ENCODE results near the gene COQ5.
"Not testable (repeated sequence)": the region's sequence is repeated elsewhere in the genome, so short reads cannot be mapped to it uniquely, and the experiment has no call there.

The COQ5 gene

GRCh38 chr12:120495186-120495730, 33.7 kb downstream of the COQ5 start:
- no peak overlapping the region for H3K27ac ChIP-seq (ENCODE audit: low read length)
- no peaks in the 10 kb centered on the region for H3K27me3 ChIP-seq (ENCODE audit: insufficient read depth, low read length)
- H3K9me3 ChIP-seq (ENCODE audit: insufficient read depth, low read depth, low read length), result no peaks in the 10 kb centered on the region
- H3K4me3 ChIP-seq (ENCODE audit: low read length), result peak overlapping the region; percentile 90
- peak overlapping the region; percentile 84; the same call in 1 of the 2 replicates for H3K9ac ChIP-seq (ENCODE audit: low read depth, low read length)
- H3K4me1 ChIP-seq (ENCODE audit: insufficient read depth, low read length), result peaks cover 13% of the 10 kb centered on the region; the same call in 1 of the 2 replicates
- peaks cover 37% of the 10 kb centered on the region for H3K36me3 ChIP-seq (ENCODE audit: insufficient read depth, low read depth, low read length)

- H3K9ac ChIP-seq (ENCODE audit: low read depth, low read length), result no peak overlapping the region; the same call in 1 of the 2 replicates
- no peak overlapping the region for H3K4me3 ChIP-seq (ENCODE audit: low read length)
- no peaks in the 10 kb centered on the region for H3K9me3 ChIP-seq (ENCODE audit: insufficient read depth, low read depth, low read length)
- peaks cover 7% of the 10 kb centered on the region; the same call in 1 of the 2 replicates for H3K4me1 ChIP-seq (ENCODE audit: insufficient read depth, low read length)
- peaks cover 13% of the 10 kb centered on the region for H3K36me3 ChIP-seq (ENCODE audit: insufficient read depth, low read depth, low read length)
- no peaks in the 10 kb centered on the region for H3K27me3 ChIP-seq (ENCODE audit: insufficient read depth, low read length)
- no peak overlapping the region for H3K27ac ChIP-seq (ENCODE audit: low read length)
These were observed 38.0 kb downstream of the COQ5 start for GRCh38 chr12:120490833-120491512.

- H3K36me3 ChIP-seq (ENCODE audit: insufficient read depth, low read depth, low read length), result peaks cover 13% of the 10 kb centered on the region
These were observed 38.6 kb downstream of the COQ5 start for GRCh38 chr12:120490325-120490724.

GRCh38 chr12:120489018-120489417, 39.9 kb downstream of the COQ5 start:
- Histone ChIP-seq H3K27ac (ENCODE audit: low read length) (no peak overlapping the region), H3K4me1 (ENCODE audit: insufficient read depth, low read length) (no peaks in the 10 kb centered on the region), H3K9me3 (ENCODE audit: insufficient read depth, low read depth, low read length) (no peaks in the 10 kb centered on the region), H3K27me3 (ENCODE audit: insufficient read depth, low read length) (no peaks in the 10 kb centered on the region), H3K4me3 (ENCODE audit: low read length) (no peak overlapping the region), H3K9ac (ENCODE audit: low read depth, low read length) (no peak overlapping the region), H3K36me3 (ENCODE audit: insufficient read depth, low read depth, low read length) (peaks cover 13% of the 10 kb centered on the region)

More at GRCh38 chr12:120490325-120490724, 38.6 kb downstream of the COQ5 start:
- no peak overlapping the region for H3K9ac ChIP-seq (ENCODE audit: low read depth, low read length)
- peaks cover 7% of the 10 kb centered on the region; the same call in 1 of the 2 replicates for H3K4me1 ChIP-seq (ENCODE audit: insufficient read depth, low read length)
- no peaks in the 10 kb centered on the region for H3K9me3 ChIP-seq (ENCODE audit: insufficient read depth, low read depth, low read length)
- H3K4me3 ChIP-seq (ENCODE audit: low read length), result no peak overlapping the region
- no peaks in the 10 kb centered on the region for H3K27me3 ChIP-seq (ENCODE audit: insufficient read depth, low read length)
- no peak overlapping the region for H3K27ac ChIP-seq (ENCODE audit: low read length)

- no peak overlapping the region for H3K27ac ChIP-seq (ENCODE audit: low read length)
- peaks cover 13% of the 10 kb centered on the region for H3K36me3 ChIP-seq (ENCODE audit: insufficient read depth, low read depth, low read length)
- no peak overlapping the region for H3K4me3 ChIP-seq (ENCODE audit: low read length)
- no peaks in the 10 kb centered on the region for H3K9me3 ChIP-seq (ENCODE audit: insufficient read depth, low read depth, low read length)
- no peak overlapping the region for H3K9ac ChIP-seq (ENCODE audit: low read depth, low read length)
- H3K27me3 ChIP-seq (ENCODE audit: insufficient read depth, low read length), result no peaks in the 10 kb centered on the region
- H3K4me1 ChIP-seq (ENCODE audit: insufficient read depth, low read length), result no peaks in the 10 kb centered on the region
These were observed 40.8 kb downstream of the COQ5 start for GRCh38 chr12:120488057-120488640.

- H3K4me1 ChIP-seq (ENCODE audit: insufficient read depth, low read length); H3K27me3 ChIP-seq (ENCODE audit: insufficient read depth, low read length); H3K27ac ChIP-seq (ENCODE audit: low read length); H3K4me3 ChIP-seq (ENCODE audit: low read length); H3K9ac ChIP-seq (ENCODE audit: low read depth, low read length); H3K9me3 ChIP-seq (ENCODE audit: insufficient read depth, low read depth, low read length): not testable (repeated sequence)
- peaks cover 13% of the 10 kb centered on the region for H3K36me3 ChIP-seq (ENCODE audit: insufficient read depth, low read depth, low read length)
These were observed 41.4 kb downstream of the COQ5 start for GRCh38 chr12:120487552-120487951.

GRCh38 chr12:120485961-120486881, 42.7 kb downstream of the COQ5 start:
- H3K36me3 ChIP-seq (ENCODE audit: insufficient read depth, low read depth, low read length), result peaks cover 9% of the 10 kb centered on the region; the same call in 1 of the 2 replicates
- H3K27me3 ChIP-seq (ENCODE audit: insufficient read depth, low read length), result no peaks in the 10 kb centered on the region
- no peaks in the 10 kb centered on the region for H3K9me3 ChIP-seq (ENCODE audit: insufficient read depth, low read depth, low read length)
- no peak overlapping the region for H3K4me3 ChIP-seq (ENCODE audit: low read length)
- no peak overlapping the region for H3K27ac ChIP-seq (ENCODE audit: low read length)
- H3K4me1 ChIP-seq (ENCODE audit: insufficient read depth, low read length), result no peaks in the 10 kb centered on the region
- H3K9ac ChIP-seq (ENCODE audit: low read depth, low read length), result no peak overlapping the region

GRCh38 chr12:120483621-120484020, 45.3 kb downstream of the COQ5 start:
- H3K4me1 ChIP-seq (ENCODE audit: insufficient read depth, low read length), result no peaks in the 10 kb centered on the region
- H3K9ac ChIP-seq (ENCODE audit: low read depth, low read length), result no peak overlapping the region
- H3K36me3 ChIP-seq (ENCODE audit: insufficient read depth, low read depth, low read length), result no peaks in the 10 kb centered on the region
- no peaks in the 10 kb centered on the region for H3K9me3 ChIP-seq (ENCODE audit: insufficient read depth, low read depth, low read length)
- H3K4me3 ChIP-seq (ENCODE audit: low read length), result no peak overlapping the region
- no peaks in the 10 kb centered on the region for H3K27me3 ChIP-seq (ENCODE audit: insufficient read depth, low read length)
- no peak overlapping the region for H3K27ac ChIP-seq (ENCODE audit: low read length)

GRCh38 chr12:120481022-120481767, 47.8 kb downstream of the COQ5 start:
- no peaks in the 10 kb centered on the region for H3K36me3 ChIP-seq (ENCODE audit: insufficient read depth, low read depth, low read length)
- H3K9ac ChIP-seq (ENCODE audit: low read depth, low read length), result no peak overlapping the region
- no peaks in the 10 kb centered on the region for H3K4me1 ChIP-seq (ENCODE audit: insufficient read depth, low read length)
- no peak overlapping the region for H3K4me3 ChIP-seq (ENCODE audit: low read length)
- no peak overlapping the region for H3K27ac ChIP-seq (ENCODE audit: low read length)
- H3K27me3 ChIP-seq (ENCODE audit: insufficient read depth, low read length), result no peaks in the 10 kb centered on the region
- H3K9me3 ChIP-seq (ENCODE audit: insufficient read depth, low read depth, low read length), result no peaks in the 10 kb centered on the region

GRCh38 chr12:120480211-120480610, 48.7 kb downstream of the COQ5 start:
- H3K9ac ChIP-seq (ENCODE audit: low read depth, low read length), result peak overlapping the region; percentile 17; the same call in 1 of the 2 replicates
- H3K36me3 ChIP-seq (ENCODE audit: insufficient read depth, low read depth, low read length), result no peaks in the 10 kb centered on the region
- H3K27ac ChIP-seq (ENCODE audit: low read length), result no peak overlapping the region
- no peaks in the 10 kb centered on the region for H3K4me1 ChIP-seq (ENCODE audit: insufficient read depth, low read length)
- H3K27me3 ChIP-seq (ENCODE audit: insufficient read depth, low read length), result no peaks in the 10 kb centered on the region
- H3K9me3 ChIP-seq (ENCODE audit: insufficient read depth, low read depth, low read length), result no peaks in the 10 kb centered on the region
- H3K4me3 ChIP-seq (ENCODE audit: low read length), result no peak overlapping the region

GRCh38 chr12:120479458-120479857, 49.5 kb downstream of the COQ5 start:
- Histone ChIP-seq H3K27ac (ENCODE audit: low read length) (no peak overlapping the region), H3K4me1 (ENCODE audit: insufficient read depth, low read length) (0 out of 2 replicates have a peak, but pooled peaks cover 2% of the 10 kb centered on the region), H3K9me3 (ENCODE audit: insufficient read depth, low read depth, low read length) (no peaks in the 10 kb centered on the region), H3K27me3 (ENCODE audit: insufficient read depth, low read length) (no peaks in the 10 kb centered on the region), H3K36me3 (ENCODE audit: insufficient read depth, low read depth, low read length) (no peaks in the 10 kb centered on the region), H3K9ac (ENCODE audit: low read depth, low read length) (no peak overlapping the region), H3K4me3 (ENCODE audit: low read length) (no peak overlapping the region)
